ENCODE data around the gene PDXP. TPM values are rescaled to one million over a fixed set of nuclear protein-coding genes. Genes with fewer than 3 reads are reported as not detected.
A peak's percentile ranks its signal among the peaks of the same experiment; 100 is the strongest.

PDXP gene
- total and polyA plus RNA-seq, 3 donors from 2014 or later, result 51.9 to 117 (median 95.7) TPM

DNA sequence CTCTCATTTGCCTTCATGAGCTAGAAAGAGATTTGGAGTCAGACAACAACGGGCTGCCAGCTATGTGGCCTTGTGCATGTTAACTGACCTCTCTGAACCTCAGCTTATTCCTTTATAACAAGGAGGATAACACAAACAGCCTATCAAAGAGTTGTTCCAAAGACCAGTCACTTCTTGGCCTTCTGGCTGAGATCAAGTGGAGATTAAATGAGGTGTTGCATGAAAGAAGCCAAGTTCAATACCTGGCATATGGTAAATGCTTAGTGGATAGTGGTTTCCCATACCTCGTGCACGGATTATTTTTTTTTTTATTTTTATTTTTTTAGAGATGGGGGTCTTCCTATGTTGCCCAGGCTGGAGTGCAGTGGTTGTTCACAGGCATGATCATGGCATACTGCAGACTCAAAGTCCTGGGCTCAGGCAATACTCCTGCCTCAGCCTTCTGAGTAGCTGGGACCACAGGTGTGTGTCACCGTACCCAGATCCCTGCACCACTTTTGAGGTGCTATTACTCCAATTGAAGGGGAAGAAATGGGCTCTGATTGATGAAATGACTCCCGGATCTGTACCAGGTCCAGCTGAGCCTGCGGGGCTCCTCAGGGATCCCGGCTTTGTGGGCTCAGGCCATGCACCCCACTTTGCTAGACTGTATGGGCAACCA is 21.8 kb downstream of the PDXP start:
- Histone ChIP-seq H3K27me3 (no peaks in the 10 kb centered on the region), H3K27ac (no peak overlapping the region), H3K4me1 (peaks cover 25% of the 10 kb centered on the region), H3K9me3 (no peaks in the 10 kb centered on the region), H3K4me3 (no peak overlapping the region), H3K36me3 (ENCODE audit: low read depth, missing control alignments) (no peaks in the 10 kb centered on the region)
- intact Hi-C loops (cut with DNase I; ENCODE audit: low total_unique reads), result no loop called here
- WGBS, 2 donors, result 63 to 75% methylated on average over 7 of the region's 7 CpGs
- DNase-seq, result no peak
- TF ChIP-seq POLR2A (IDR thresholded peaks at IDR 0.05), result no peak
- TF ChIP-seq, protein P1, sequence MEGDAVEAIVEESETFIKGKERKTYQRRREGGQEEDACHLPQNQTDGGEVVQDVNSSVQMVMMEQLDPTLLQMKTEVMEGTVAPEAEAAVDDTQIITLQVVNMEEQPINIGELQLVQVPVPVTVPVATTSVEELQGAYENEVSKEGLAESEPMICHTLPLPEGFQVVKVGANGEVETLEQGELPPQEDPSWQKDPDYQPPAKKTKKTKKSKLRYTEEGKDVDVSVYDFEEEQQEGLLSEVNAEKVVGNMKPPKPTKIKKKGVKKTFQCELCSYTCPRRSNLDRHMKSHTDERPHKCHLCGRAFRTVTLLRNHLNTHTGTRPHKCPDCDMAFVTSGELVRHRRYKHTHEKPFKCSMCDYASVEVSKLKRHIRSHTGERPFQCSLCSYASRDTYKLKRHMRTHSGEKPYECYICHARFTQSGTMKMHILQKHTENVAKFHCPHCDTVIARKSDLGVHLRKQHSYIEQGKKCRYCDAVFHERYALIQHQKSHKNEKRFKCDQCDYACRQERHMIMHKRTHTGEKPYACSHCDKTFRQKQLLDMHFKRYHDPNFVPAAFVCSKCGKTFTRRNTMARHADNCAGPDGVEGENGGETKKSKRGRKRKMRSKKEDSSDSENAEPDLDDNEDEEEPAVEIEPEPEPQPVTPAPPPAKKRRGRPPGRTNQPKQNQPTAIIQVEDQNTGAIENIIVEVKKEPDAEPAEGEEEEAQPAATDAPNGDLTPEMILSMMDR (IDR thresholded peaks at IDR 0.05), result no peak

DNA sequence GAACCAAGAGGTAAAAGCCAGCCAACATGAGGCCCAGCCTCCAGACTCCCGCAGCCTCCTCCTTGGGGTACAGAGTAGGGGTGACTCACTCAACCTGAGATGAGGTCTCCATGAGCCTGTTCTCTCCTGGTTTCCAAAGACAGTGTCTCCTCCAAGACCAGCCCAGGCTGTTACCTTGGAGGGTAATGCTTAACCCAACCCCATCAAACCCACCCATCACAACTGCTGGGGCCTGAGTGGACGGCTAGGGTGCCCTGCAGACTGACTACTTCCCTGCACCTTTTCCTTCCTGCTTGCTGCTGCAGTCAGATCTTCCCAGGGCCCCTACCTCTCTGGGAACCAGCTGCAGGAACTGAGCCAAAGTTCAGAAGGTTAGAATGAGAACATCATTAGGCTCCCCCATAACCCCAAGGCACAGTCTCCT is 22.5 kb downstream of the PDXP start:
- intact Hi-C loops (cut with DNase I; ENCODE audit: low total_unique reads), result no loop called here
- no peak for DNase-seq
- no peaks in the 10 kb centered on the region for H3K9me3 ChIP-seq
- H3K4me1 ChIP-seq, result peaks cover 25% of the 10 kb centered on the region
- TF ChIP-seq, protein P1 (IDR thresholded peaks at IDR 0.05), result no peak
- TF ChIP-seq POLR2A (IDR thresholded peaks at IDR 0.05), result no peak
- no peak overlapping the region for H3K27ac ChIP-seq
- H3K27me3 ChIP-seq, result no peaks in the 10 kb centered on the region
- WGBS, 2 donors, result 67 to 72% methylated on average over 1 to 2 of the region's 2 CpGs
- H3K36me3 ChIP-seq (ENCODE audit: low read depth, missing control alignments), result no peaks in the 10 kb centered on the region
- H3K4me3 ChIP-seq, result no peak overlapping the region

DNA sequence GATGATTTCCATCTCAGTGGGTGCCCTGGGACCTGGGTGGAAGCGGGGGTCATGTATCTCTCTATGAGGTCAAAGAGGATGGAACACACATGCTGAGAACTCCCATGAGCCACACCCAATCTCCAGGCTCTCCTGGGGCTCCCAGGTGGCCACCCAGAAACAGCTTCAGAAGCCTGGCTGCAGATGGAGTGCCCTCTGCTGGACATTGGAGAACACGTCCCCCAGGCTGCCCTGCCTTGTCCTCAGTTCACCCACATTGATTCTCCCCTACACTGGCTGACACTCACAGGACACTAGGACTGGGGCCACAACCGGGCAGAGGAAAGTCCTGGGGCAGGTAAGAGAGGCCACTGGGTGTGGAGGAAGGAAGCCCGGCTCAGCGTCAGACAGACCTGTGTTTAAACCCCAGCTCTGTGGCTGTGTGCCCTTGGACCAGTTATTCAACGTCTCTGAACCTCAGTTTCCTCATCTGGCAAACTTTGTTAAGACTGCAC is 23.1 kb downstream of the PDXP start:
- H3K4me1 ChIP-seq, result peaks cover 25% of the 10 kb centered on the region
- intact Hi-C loops (cut with DNase I; ENCODE audit: low total_unique reads), result no loop called here

DNA sequence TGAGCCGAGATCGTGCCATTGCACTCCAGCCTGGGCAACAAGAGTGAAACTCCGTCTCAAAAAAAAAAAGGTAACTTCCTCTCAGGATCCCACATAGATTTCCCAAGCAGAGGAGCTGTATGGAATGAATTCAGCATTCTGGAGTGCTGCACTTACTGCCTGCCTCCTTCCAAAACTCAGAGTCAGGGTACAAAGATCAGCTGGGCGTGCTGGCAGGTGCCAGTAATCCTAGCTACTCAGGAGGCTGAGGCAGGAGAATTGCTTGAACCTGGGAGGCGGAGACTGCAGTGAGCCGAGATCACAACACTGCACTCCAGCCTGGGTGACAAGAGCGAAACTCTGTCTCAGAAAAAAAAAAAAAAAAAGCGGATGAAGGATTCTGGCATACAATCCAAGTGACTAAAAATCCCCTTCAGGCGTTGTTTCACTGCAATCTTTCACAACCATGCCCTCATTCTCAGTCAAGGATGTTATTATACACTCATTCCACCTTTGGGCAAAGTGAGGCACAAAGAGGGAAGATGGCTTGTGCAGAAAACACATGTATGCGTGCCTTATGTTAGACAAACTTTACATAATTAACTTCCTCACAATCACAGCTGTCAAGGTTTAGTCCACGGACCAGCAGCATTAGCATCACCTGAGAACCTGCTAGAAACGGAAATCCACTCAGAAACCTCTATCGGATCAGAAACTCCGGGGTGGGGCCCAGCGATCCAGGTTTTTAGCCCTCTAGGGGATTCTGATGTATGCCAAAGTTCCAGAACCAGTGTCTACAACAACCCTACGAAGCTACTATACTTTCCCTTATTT is 26.5 kb downstream of the PDXP start:
- H3K27ac ChIP-seq, result no peak overlapping the region
- TF ChIP-seq, protein P1 (IDR thresholded peaks at IDR 0.05), result no peak
- no peak for TF ChIP-seq POLR2A (IDR thresholded peaks at IDR 0.05)

More for the DNA sequence above, 23.1 kb downstream of the PDXP start:
- Histone ChIP-seq H3K9me3 (no peaks in the 10 kb centered on the region), H3K27ac (no peak overlapping the region), H3K4me3 (no peak overlapping the region), H3K36me3 (ENCODE audit: low read depth, missing control alignments) (no peaks in the 10 kb centered on the region), H3K27me3 (no peaks in the 10 kb centered on the region)
- DNase-seq, result peak; percentile 80
- TF ChIP-seq, protein P1 (IDR thresholded peaks at IDR 0.05), result peak; percentile 72 to 80 (median 78)
- no peak for TF ChIP-seq POLR2A (IDR thresholded peaks at IDR 0.05)
- WGBS, 2 donors, result 22 to 65% methylated on average over 2 to 6 of the region's 6 CpGs

More for the DNA sequence above, 26.5 kb downstream of the PDXP start:
- H3K27me3 ChIP-seq, result no peaks in the 10 kb centered on the region
- 62 to 73% methylated on average over 16 of the region's 16 CpGs for WGBS, 2 donors
- no peaks in the 10 kb centered on the region for H3K9me3 ChIP-seq
- DNase-seq, result no peak
- no peaks in the 10 kb centered on the region for H3K36me3 ChIP-seq (ENCODE audit: low read depth, missing control alignments)
- intact Hi-C loops (cut with DNase I; ENCODE audit: low total_unique reads), result no loop called here
- H3K4me3 ChIP-seq, result peak overlapping the region in 1 of 2 donors; percentile 92
- H3K4me1 ChIP-seq, result peaks cover 15% of the 10 kb centered on the region
